OCI-LY1 (cell line): ENCODE data around the gene HECTD1.

Experiments used
- H2AFZ ChIP-seq: fragments of 200-600 bp; sonication (generic), shearing (Covaris generic); 2 replicates; pipeline ENCODE4 v1.6.0; 2014; ENCODE audit warnings: antibody characterized with exemption, mild to moderate bottlenecking, low read length
- H3F3A ChIP-seq: fragments of 200-600 bp; sonication (generic), shearing (Covaris generic); 2 replicates; pipeline ENCODE4 v1.6.0; 2014; ENCODE audit warnings: mild to moderate bottlenecking, antibody characterized with exemption, low read length, moderate library complexity; ENCODE audit not compliant: insufficient read depth
- H3K27ac ChIP-seq: fragments of 200-600 bp; sonication (generic); 2 replicates; pipeline ENCODE4 v1.5.1; 2014; ENCODE audit warnings: low read length, mixed run types, mild to moderate bottlenecking, low read depth; ENCODE audit not compliant: poor library complexity, severe bottlenecking
- H3K27me3 ChIP-seq: fragments of 200-600 bp; sonication (generic); 2 replicates; pipeline ENCODE4 v1.6.0; 2014; ENCODE audit warnings: antibody characterized with exemption, mild to moderate bottlenecking, low read length, moderate library complexity; ENCODE audit not compliant: insufficient read depth
- H3K36me3 ChIP-seq: fragments of 200-600 bp; sonication (generic); 2 replicates; pipeline ENCODE4 v1.6.1; 2014; ENCODE audit warnings: mild to moderate bottlenecking, antibody characterized with exemption, low read length, moderate library complexity, mixed read lengths; ENCODE audit not compliant: insufficient read depth
- H3K4me1 ChIP-seq: fragments of 200-600 bp; sonication (generic); 2 replicates; pipeline ENCODE4 v1.5.1; 2014; ENCODE audit warnings: mild to moderate bottlenecking, low read length, moderate library complexity; ENCODE audit not compliant: insufficient read depth, severe bottlenecking
- H3K4me2 ChIP-seq: fragments of 200-600 bp; sonication (generic), shearing (Covaris generic); 2 replicates; pipeline ENCODE4 v1.6.1; 2014; ENCODE audit warnings: low read length
- H3K4me3 ChIP-seq: fragments of 200-600 bp; sonication (generic); 2 replicates; pipeline ENCODE4 v1.5.1; 2014; ENCODE audit warnings: low read length, low read depth, mild to moderate bottlenecking, mixed read lengths; ENCODE audit not compliant: poor library complexity, severe bottlenecking
- H3K79me2 ChIP-seq: fragments of 200-600 bp; shearing (Covaris generic); 2 replicates; pipeline ENCODE4 v1.6.1; 2016; ENCODE audit warnings: mixed run types, low read length, mixed read lengths; ENCODE audit not compliant: insufficient read depth
- H3K9ac ChIP-seq: fragments of 200-600 bp; sonication (generic), shearing (Covaris generic); 2 replicates; pipeline ENCODE4 v1.6.1; 2014; ENCODE audit warnings: mild to moderate bottlenecking, low read length, mixed read lengths
- H3K9me2 ChIP-seq: fragments of 200-600 bp; sonication (generic), shearing (Covaris generic); 2 replicates; pipeline ENCODE4 v1.6.1; 2014; ENCODE audit warnings: low read depth, mild to moderate bottlenecking, low read length, mixed read lengths
- H3K9me3 ChIP-seq: fragments of 200-600 bp; shearing (Covaris generic); 2 replicates; pipeline ENCODE4 v1.6.1; 2014; ENCODE audit warnings: low read length, mixed read lengths
- H4K20me1 ChIP-seq: fragments of 200-600 bp; sonication (generic), shearing (Covaris generic); 2 replicates; pipeline ENCODE4 v1.6.0; 2016; ENCODE audit warnings: mild to moderate bottlenecking, low read length; ENCODE audit not compliant: insufficient read depth
- EZH2 ChIP-seq: fragments of 200-600 bp; sonication (generic), shearing (Covaris generic); IDR thresholded peaks from 2 replicates; pipeline ENCODE4 v1.8.0; 2017; ENCODE audit warnings: borderline replicate concordance, mixed run types, mild to moderate bottlenecking, antibody characterized with exemption, low read length, moderate library complexity, mixed read lengths
- TF ChIP-seq, protein P1 (sequence below): fragments of 200-600 bp; sonication (generic), shearing (Covaris generic); IDR thresholded peaks from 2 replicates; pipeline ENCODE4 v1.5.1; 2017; ENCODE audit warnings: mild to moderate bottlenecking, antibody characterized with exemption, low read length, moderate library complexity, mixed read lengths

The HECTD1 gene

DNA sequence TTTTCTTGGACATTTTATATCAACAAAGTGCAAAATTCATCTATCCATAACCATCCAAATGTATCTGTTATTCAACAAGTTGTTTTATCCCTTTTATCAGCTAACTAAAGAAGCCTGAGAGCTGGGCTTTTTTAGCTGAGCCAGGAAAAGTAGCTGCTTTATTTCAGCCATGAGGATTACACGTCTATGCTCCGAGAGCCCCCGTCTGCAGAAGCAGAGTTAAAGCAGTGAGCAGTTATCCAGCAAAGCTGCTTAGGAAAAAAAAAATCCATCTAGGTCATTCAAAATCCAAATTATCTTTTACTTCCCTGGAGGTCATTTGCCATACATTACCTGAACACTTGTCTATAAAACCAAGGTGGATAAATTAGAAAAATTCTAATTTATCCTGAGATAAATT is 15.7 kb upstream of the HECTD1 start:
- Histone ChIP-seq H4K20me1 (no peaks in the 10 kb centered on the region), H3K4me3 (no peak overlapping the region), H3K27ac (no peak overlapping the region)

DNA sequence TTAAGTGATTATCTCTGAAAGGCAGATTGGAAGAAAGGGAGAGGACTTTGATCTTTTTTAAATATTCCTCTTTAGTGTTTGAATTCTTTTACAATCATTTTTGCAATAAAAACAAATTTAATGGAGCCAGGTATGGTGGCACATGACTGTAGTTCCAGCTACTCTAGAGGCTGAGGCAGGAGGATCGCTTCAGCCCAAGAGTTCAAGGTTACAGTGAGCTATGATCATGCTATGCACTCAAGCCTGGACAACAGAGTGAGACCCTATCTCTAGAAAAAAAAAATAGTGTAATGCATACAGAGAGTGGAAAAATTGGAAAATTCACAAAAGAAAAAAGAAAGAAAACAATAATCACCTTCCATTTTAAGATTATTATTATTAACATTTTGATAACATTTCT is 15.2 kb upstream of the HECTD1 start:
- H3K27me3 ChIP-seq: no peaks in the 10 kb centered on the region
- H3K27ac ChIP-seq: no peak overlapping the region
- TF ChIP-seq EZH2: no peak
- TF ChIP-seq, protein P1, sequence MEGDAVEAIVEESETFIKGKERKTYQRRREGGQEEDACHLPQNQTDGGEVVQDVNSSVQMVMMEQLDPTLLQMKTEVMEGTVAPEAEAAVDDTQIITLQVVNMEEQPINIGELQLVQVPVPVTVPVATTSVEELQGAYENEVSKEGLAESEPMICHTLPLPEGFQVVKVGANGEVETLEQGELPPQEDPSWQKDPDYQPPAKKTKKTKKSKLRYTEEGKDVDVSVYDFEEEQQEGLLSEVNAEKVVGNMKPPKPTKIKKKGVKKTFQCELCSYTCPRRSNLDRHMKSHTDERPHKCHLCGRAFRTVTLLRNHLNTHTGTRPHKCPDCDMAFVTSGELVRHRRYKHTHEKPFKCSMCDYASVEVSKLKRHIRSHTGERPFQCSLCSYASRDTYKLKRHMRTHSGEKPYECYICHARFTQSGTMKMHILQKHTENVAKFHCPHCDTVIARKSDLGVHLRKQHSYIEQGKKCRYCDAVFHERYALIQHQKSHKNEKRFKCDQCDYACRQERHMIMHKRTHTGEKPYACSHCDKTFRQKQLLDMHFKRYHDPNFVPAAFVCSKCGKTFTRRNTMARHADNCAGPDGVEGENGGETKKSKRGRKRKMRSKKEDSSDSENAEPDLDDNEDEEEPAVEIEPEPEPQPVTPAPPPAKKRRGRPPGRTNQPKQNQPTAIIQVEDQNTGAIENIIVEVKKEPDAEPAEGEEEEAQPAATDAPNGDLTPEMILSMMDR: no peak
- H2AFZ ChIP-seq: no peak overlapping the region
- no peak overlapping the region for H3K9ac ChIP-seq
- no peaks in the 10 kb centered on the region for H4K20me1 ChIP-seq
- no peaks in the 10 kb centered on the region for H3K9me2 ChIP-seq
- H3K9me3 ChIP-seq: 0 out of 2 replicates have a peak, but pooled peaks cover 7% of the 10 kb centered on the region
- no peaks in the 10 kb centered on the region for H3F3A ChIP-seq
- no peaks in the 10 kb centered on the region for H3K79me2 ChIP-seq
- H3K36me3 ChIP-seq: no peaks in the 10 kb centered on the region
- H3K4me3 ChIP-seq: no peak overlapping the region
- H3K4me1 ChIP-seq: no peaks in the 10 kb centered on the region
- no peak overlapping the region for H3K4me2 ChIP-seq

More for the DNA sequence above, 15.7 kb upstream of the HECTD1 start:
- Histone ChIP-seq H3K9me3 (0 out of 2 replicates have a peak, but pooled peaks cover 7% of the 10 kb centered on the region), H3K9me2 (no peaks in the 10 kb centered on the region), H2AFZ (no peak overlapping the region), H3K4me1 (no peaks in the 10 kb centered on the region), H3K4me2 (no peak overlapping the region), H3K79me2 (no peaks in the 10 kb centered on the region), H3K27me3 (no peaks in the 10 kb centered on the region), H3K36me3 (no peaks in the 10 kb centered on the region), H3F3A (no peaks in the 10 kb centered on the region), H3K9ac (no peak overlapping the region)
- TF ChIP-seq EZH2: no peak
- TF ChIP-seq, protein P1: no peak

DNA sequence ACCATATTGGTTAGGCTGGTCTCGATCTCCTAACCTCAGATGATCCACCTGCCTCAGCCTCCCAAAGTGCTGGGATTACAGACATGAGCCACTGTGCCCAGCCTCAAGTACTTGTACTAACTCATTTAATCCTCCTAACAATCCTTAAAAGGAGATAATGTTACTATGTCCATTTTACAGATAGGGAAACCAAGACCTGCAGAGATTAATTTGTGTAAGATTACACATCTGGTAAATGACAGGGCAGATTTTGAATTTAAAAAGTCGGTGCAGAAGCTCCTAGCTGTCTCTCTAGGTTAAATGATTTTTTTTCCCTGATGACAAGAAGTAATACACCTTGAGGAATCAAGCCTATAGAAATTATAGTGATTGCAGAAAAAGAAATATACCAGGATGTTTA is 13.7 kb upstream of the HECTD1 start:
- H3K4me2 ChIP-seq: no peak overlapping the region
- H3K27ac ChIP-seq: no peak overlapping the region
- H3F3A ChIP-seq: no peaks in the 10 kb centered on the region
- 0 out of 2 replicates have a peak, but pooled peaks cover 7% of the 10 kb centered on the region for H3K9me3 ChIP-seq
- no peak overlapping the region for H3K9ac ChIP-seq
- H3K4me3 ChIP-seq: no peak overlapping the region
- H3K79me2 ChIP-seq: no peaks in the 10 kb centered on the region
- TF ChIP-seq, protein P1: no peak
- TF ChIP-seq EZH2: no peak
- no peaks in the 10 kb centered on the region for H3K27me3 ChIP-seq
- H2AFZ ChIP-seq: no peak overlapping the region
- no peaks in the 10 kb centered on the region for H4K20me1 ChIP-seq
- no peaks in the 10 kb centered on the region for H3K36me3 ChIP-seq
- no peaks in the 10 kb centered on the region for H3K9me2 ChIP-seq
- no peaks in the 10 kb centered on the region for H3K4me1 ChIP-seq
